Measurements from ENCODE around the gene LSR.
A peak's percentile ranks its signal among the peaks of the same experiment; 100 is the strongest.

The LSR gene

GRCh38 chr19:35248310-35249145 lies at the start of gene LSR:
TSS of gene LSR (plus strand) at chr19:35249002. CDS start at chr19:35249023, 21 bp downstream.
- DNase-seq (ENCODE audit: low spot score), result peak; percentile 79

DNA sequence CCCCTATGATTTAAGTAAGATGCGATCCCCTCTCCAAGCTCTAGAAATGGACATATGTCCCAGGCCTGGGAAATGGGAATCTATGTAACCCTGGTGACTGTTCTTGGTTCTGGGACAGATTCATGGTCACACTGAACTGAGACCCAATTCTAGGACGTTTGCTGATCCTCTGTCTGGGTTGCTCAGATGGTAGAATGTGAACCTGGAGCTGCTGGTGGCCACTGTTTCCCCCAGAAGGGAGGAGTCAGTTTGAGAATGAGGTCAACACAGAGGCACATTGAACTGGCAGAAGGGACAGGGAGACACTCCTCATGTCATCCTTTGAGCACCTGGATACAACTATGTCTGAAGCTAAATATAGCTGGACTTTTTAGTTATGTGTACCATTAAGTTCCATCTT lies 49.3 kb upstream of the LSR start:
- no peak for DNase-seq (ENCODE audit: low spot score)

- DNase-seq (ENCODE audit: low spot score), result no peak
Measured at GRCh38 chr19:35202722-35203688, 45.8 kb upstream of the LSR start.

GRCh38 chr19:35204799-35205732 lies 43.7 kb upstream of the LSR start:
- DNase-seq (ENCODE audit: low spot score), result no peak

DNA sequence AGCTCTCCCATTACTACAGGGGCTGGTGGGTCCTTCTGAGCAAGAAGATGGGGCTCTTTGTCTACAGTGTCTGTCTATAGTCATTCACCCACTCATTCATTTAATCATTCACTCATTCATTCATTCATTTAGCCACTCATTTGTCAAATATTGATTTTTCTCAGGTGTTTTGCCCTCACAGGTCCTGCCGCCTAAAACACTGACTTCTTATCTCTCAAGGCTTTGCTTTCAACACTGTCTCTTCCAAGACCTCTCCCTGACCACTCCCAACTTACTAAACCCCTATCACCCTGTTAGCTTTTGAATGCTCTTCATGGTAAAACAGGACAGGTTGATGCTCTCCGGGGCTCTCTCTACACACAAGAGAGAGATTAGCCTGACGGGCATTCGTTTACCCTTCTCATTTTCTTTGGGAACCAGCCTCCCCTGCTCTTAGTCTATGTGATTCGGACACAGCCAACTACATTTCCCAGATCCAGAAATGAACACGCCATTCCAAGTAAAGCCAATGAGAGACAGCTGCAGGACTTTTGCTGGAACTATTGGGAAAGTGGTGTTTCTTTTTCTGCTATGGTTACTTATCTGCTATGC lies 43.0 kb upstream of the LSR start:
- no peak for DNase-seq (ENCODE audit: low spot score)

GRCh38 chr19:35206379-35206778 lies 42.4 kb upstream of the LSR start:
- DNase-seq (ENCODE audit: low spot score), result peak; percentile 82

GRCh38 chr19:35206855-35207254 lies 41.9 kb upstream of the LSR start:
- no peak for DNase-seq (ENCODE audit: low spot score)

DNA sequence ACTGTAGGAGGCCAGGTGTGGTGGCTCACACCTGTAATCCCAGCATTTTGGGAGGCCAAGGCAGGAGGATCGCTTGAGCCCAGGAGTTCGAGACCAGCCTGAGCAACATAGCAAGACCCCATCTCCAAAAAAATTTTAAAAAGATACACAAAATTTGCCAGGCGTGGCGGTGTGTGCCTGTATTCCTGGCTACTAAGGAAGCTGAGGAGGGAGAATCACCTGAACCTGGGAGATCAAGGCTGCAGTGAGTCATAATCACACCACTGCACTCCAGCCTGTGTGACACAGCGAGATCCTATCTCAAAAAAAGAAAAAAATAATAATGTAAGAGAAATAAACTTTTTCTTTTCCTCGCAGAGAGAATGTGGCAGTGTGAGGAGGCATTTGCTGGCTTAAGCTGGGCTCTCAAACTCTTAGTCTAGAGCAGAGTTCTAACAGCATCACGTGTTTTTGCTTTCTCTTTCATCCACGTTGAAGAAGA lies 41.4 kb upstream of the LSR start:
- peak; percentile 46 for DNase-seq (ENCODE audit: low spot score)

- DNase-seq (ENCODE audit: low spot score), result no peak
Measured at GRCh38 chr19:35208121-35208520, 40.7 kb upstream of the LSR start.

DNA sequence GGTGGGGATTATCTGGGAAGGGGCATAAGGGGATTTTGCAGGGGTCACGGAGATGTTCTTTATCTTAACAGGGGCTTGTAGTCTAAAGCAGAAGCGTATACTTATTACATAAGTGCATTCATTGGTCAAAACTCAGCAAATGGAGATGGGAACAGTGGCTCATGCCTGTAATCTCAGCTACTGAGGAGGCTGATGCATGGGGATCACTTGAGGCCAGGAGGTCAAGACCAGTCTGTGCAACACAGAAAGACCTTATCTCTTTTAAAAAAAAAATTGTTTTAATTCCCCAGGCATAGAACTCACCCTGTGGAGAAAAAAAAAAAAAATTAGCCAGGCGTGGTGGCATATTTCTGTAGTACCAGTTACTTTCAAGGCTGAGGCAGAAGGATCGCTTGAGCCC lies 39.2 kb upstream of the LSR start:
- no peak for DNase-seq (ENCODE audit: low spot score)

GRCh38 chr19:35211545-35212230 lies 37.1 kb upstream of the LSR start:
- DNase-seq (ENCODE audit: low spot score), result peak; percentile 90

- DNase-seq (ENCODE audit: low spot score), result no peak
Measured at GRCh38 chr19:35212241-35212640, 36.6 kb upstream of the LSR start.

DNA sequence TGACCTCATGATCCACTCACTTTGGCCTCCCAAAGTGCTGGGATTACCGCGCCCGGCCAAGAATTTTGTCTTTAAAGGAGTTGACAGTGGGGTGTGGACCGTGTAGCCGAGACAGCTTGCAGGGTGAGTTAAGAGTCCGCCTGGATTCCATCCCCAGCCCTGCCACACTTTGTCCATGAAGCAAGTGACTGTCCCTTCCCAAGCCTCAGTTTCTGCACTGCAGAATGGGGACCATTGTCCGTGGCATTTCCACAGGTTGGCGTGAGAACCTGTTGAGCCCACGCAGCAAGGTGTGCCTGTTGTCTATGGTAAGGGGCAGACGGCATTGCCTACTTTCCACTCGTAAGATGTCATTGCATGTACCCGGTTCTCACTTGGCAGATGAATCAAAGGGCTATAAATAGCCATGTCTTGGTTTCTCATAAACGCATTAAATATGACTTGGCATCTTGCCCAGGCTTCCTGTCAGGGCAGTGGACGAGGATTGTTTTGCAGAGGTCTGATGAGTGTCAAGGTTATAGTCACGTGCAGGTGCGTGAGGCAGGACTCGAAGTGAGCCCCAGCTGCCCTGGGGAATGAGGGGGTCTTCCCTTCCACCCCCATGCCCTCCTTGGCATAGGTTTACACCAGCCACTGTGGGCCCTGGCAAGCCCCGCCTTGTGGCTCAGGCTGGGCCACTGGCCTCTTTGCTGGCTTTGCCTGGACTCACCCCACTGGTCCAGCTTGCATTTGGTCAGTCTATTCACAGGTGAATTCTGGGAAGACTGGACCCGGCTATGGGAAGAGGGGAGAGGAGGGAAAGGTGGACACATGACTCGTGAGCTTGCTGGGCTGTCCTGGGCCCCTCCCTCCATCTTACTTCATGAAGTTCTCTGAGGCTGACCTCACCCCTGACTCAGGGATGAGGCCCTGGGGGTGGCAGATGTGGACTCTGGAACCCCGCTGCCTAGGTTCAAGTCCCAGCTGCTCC lies 34.9 kb upstream of the LSR start:
- peak; percentile 93 for DNase-seq (ENCODE audit: low spot score)

- no peak for DNase-seq (ENCODE audit: low spot score)
Measured at GRCh38 chr19:35214766-35215422, 33.9 kb upstream of the LSR start.

DNA sequence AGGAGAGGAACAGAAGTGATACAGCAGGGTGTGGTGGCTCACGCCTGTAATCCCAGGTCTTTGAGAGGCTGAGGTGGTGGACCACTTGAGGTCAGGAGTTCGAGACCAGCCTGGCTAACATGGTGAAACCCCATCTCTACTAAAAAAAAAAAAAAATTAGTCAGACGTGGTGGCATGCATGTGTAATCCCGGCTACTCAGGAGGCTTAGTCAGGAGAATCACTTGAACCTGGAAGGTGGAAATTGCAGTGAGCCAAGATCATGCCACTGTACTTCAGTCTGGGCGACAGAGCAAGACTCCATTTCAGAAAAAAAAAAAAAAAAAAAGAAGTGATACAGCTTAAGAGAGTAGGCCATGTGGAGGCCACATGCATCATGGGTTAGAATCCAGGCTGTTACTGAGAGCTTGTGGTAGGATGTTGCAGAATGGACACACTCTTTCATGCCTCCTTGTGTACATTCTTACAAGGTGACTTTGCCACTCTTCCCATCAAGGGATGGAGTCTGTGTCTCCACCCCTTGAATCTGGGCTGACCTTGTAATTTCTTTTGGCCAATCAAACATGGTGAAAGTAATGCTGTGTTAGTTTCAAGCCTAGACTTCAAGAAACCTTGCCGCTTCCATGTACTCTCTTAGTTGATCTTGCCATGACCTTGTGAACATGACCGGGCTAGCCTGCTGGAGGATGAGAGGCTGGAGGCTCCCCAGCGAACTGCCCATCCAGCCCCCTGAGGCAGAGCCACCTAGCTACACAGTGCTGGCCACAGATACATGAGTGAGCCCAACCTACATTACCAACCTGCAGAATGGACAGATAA lies 32.6 kb upstream of the LSR start:
- no peak for DNase-seq (ENCODE audit: low spot score)

DNA sequence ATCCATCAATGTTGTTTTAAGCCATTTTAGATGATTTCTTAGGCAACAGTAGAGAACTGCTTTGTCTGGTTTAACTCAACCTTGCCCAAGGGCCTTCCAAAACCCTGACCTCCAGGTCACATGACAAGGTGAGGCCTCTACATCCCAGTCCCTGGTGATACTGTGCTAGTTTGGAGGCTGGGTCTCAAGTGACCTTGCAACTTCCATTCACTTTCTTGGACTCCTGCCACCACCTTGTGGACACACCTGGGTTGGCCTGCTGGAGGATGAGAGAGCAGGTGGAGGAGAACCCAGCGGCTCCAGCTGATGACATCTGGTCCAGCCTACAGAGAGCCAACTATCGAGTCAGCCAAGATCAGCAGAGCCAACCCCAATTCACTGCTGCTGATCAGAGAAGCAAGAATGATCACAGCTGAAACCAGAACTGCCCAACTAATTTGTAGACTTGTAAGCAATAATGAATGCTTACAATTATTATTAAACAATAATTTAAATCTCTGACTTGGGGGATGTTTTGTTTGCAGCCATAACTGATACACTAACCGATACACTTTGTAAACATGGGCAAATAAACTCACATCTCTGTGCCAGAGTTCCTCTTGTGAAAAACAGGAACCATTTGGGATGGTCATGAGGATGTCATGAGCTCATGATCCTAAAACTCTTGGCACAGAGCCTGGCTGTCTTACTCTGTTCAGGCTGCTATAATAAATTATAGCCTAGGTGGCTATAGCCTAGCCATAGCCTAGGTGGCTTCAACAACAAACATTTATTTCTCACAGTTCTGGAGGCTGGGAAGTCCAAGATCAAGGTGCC lies 31.8 kb upstream of the LSR start:
- peak; percentile 60 for DNase-seq (ENCODE audit: low spot score)

GRCh38 chr19:35217649-35217990 lies 31.2 kb upstream of the LSR start:
- DNase-seq (ENCODE audit: low spot score), result no peak

All from CD4-positive, alpha-beta T cell treated with Interleukin-6 at 100 ng/mL for 8 hours (primary cell).